ENCODE measurements around the gene PDCD2L.

The PDCD2L gene

GRCh38 chr19:34373601-34374288 lies 30.5 kb upstream of the PDCD2L start:
- Histone ChIP-seq H4K91ac (ENCODE audit: low read length) (no peak overlapping the region), H2AK5ac (ENCODE audit: low read length, severe bottlenecking) (no peak overlapping the region), H3K18ac (ENCODE audit: low read depth in 1 of 2, low read length in 2 of 2) (no peak overlapping the region), H3K9ac (ENCODE audit: low read length) (no peak overlapping the region), H3K27ac (ENCODE audit: low read length, poor library complexity, severe bottlenecking) (no peak overlapping the region), H2BK12ac (ENCODE audit: low read length in 2 of 2) (no peak overlapping the region), H3K4me3 (ENCODE audit: insufficient read depth in 1 of 2, low read depth in 1 of 2, low read length in 2 of 2) (no peak overlapping the region), H3K4ac (ENCODE audit: low read depth in 1 of 2, low read length in 2 of 2) (no peak overlapping the region), H2BK120ac (ENCODE audit: low read depth, low read length) (no peak overlapping the region), H3K36me3 (ENCODE audit: control insufficient read depth in 1 of 2, insufficient read depth in 2 of 2, low read depth in 1 of 2, low read length in 2 of 2) (peaks cover 57 to 65% of the 10 kb centered on the region in 2 experiments), H4K8ac (ENCODE audit: low read length) (no peak overlapping the region), H3K14ac (ENCODE audit: low read length in 2 of 2) (no peak overlapping the region), H3K4me1 (ENCODE audit: control insufficient read depth, insufficient read depth, low read depth, low read length) (no peaks in the 10 kb centered on the region), H2AFZ (ENCODE audit: low read depth, low read length) (no peak overlapping the region), H3K9me3 (ENCODE audit: control insufficient read depth, low read length) (no peaks in the 10 kb centered on the region), H2BK15ac (ENCODE audit: low read depth, poor library complexity, severe bottlenecking) (no peak overlapping the region), H2BK5ac (ENCODE audit: low read depth, low read length, poor library complexity, severe bottlenecking) (no peak overlapping the region), H3K27me3 (ENCODE audit: control insufficient read depth in 1 of 2, insufficient read depth in 1 of 2, low read length in 2 of 2) (no peaks in the 10 kb centered on the region), H3K4me2 (ENCODE audit: low read length, poor library complexity, severe bottlenecking) (no peak overlapping the region), H3K23ac (ENCODE audit: low read length in 2 of 2) (no peak overlapping the region), H3K79me1 (replicated peaks; ENCODE audit: low read length, poor library complexity, severe bottlenecking) (peaks cover 25% of the 10 kb centered on the region)
- DNase-seq: no peak
- 97% methylated on average over 9 of the region's 11 CpGs for WGBS

GRCh38 chr19:34375598-34375997 lies 28.6 kb upstream of the PDCD2L start:
- Histone ChIP-seq H3K9ac (ENCODE audit: low read length) (no peak overlapping the region), H3K36me3 (ENCODE audit: control insufficient read depth in 1 of 2, insufficient read depth in 2 of 2, low read depth in 1 of 2, low read length in 2 of 2) (peaks cover 57 to 62% of the 10 kb centered on the region in 2 experiments), H3K4me1 (ENCODE audit: control insufficient read depth, insufficient read depth, low read depth, low read length) (no peaks in the 10 kb centered on the region), H3K4me3 (ENCODE audit: insufficient read depth in 1 of 2, low read depth in 1 of 2, low read length in 2 of 2) (no peak overlapping the region), H2AK5ac (ENCODE audit: low read length, severe bottlenecking) (no peak overlapping the region), H4K8ac (ENCODE audit: low read length) (no peak overlapping the region), H2BK12ac (ENCODE audit: low read length in 2 of 2) (no peak overlapping the region), H2AFZ (ENCODE audit: low read depth, low read length) (no peak overlapping the region), H3K79me1 (replicated peaks; ENCODE audit: low read length, poor library complexity, severe bottlenecking) (peaks cover 28% of the 10 kb centered on the region), H3K18ac (ENCODE audit: low read depth in 1 of 2, low read length in 2 of 2) (no peak overlapping the region), H2BK120ac (ENCODE audit: low read depth, low read length) (no peak overlapping the region), H3K14ac (ENCODE audit: low read length in 2 of 2) (no peak overlapping the region), H3K4me2 (ENCODE audit: low read length, poor library complexity, severe bottlenecking) (no peak overlapping the region), H2BK5ac (ENCODE audit: low read depth, low read length, poor library complexity, severe bottlenecking) (no peak overlapping the region), H3K27ac (ENCODE audit: low read length, poor library complexity, severe bottlenecking) (no peak overlapping the region), H2BK15ac (ENCODE audit: low read depth, poor library complexity, severe bottlenecking) (no peak overlapping the region), H3K27me3 (ENCODE audit: control insufficient read depth in 1 of 2, insufficient read depth in 1 of 2, low read length in 2 of 2) (no peaks in the 10 kb centered on the region), H3K4ac (ENCODE audit: low read depth in 1 of 2, low read length in 2 of 2) (no peak overlapping the region), H4K91ac (ENCODE audit: low read length) (no peak overlapping the region), H3K9me3 (ENCODE audit: control insufficient read depth, low read length) (no peaks in the 10 kb centered on the region), H3K23ac (ENCODE audit: low read length in 2 of 2) (no peak overlapping the region)
- DNase-seq: peak; percentile 20
- WGBS: 80% methylated on average over 8 of the region's 8 CpGs

- Histone ChIP-seq H3K27me3 (ENCODE audit: control insufficient read depth in 1 of 2, insufficient read depth in 1 of 2, low read length in 2 of 2) (no peaks in the 10 kb centered on the region), H3K9me3 (ENCODE audit: control insufficient read depth, low read length) (no peaks in the 10 kb centered on the region), H3K4me3 (ENCODE audit: insufficient read depth in 1 of 2, low read depth in 1 of 2, low read length in 2 of 2) (no peak overlapping the region), H2BK120ac (ENCODE audit: low read depth, low read length) (no peak overlapping the region), H2BK5ac (ENCODE audit: low read depth, low read length, poor library complexity, severe bottlenecking) (no peak overlapping the region), H3K27ac (ENCODE audit: low read length, poor library complexity, severe bottlenecking) (no peak overlapping the region), H3K14ac (ENCODE audit: low read length in 2 of 2) (no peak overlapping the region), H3K9ac (ENCODE audit: low read length) (no peak overlapping the region), H2AK5ac (ENCODE audit: low read length, severe bottlenecking) (no peak overlapping the region), H2BK12ac (ENCODE audit: low read length in 2 of 2) (no peak overlapping the region), H3K23ac (ENCODE audit: low read length in 2 of 2) (no peak overlapping the region), H4K91ac (ENCODE audit: low read length) (no peak overlapping the region), H4K8ac (ENCODE audit: low read length) (no peak overlapping the region), H2BK15ac (ENCODE audit: low read depth, poor library complexity, severe bottlenecking) (no peak overlapping the region), H3K36me3 (ENCODE audit: control insufficient read depth in 1 of 2, insufficient read depth in 2 of 2, low read depth in 1 of 2, low read length in 2 of 2) (peaks cover 80 to 89% of the 10 kb centered on the region in 2 experiments), H3K79me1 (replicated peaks; ENCODE audit: low read length, poor library complexity, severe bottlenecking) (peaks cover 26% of the 10 kb centered on the region), H3K18ac (ENCODE audit: low read depth in 1 of 2, low read length in 2 of 2) (no peak overlapping the region), H3K4ac (ENCODE audit: low read depth in 1 of 2, low read length in 2 of 2) (no peak overlapping the region), H3K4me1 (ENCODE audit: control insufficient read depth, insufficient read depth, low read depth, low read length) (no peaks in the 10 kb centered on the region), H2AFZ (ENCODE audit: low read depth, low read length) (no peak overlapping the region), H3K4me2 (ENCODE audit: low read length, poor library complexity, severe bottlenecking) (no peak overlapping the region)
- WGBS: 93% methylated on average over 5 of the region's 5 CpGs
- no peak for DNase-seq
Observed at GRCh38 chr19:34380639-34381241, 23.5 kb upstream of the PDCD2L start.

- H3K4ac ChIP-seq (ENCODE audit: low read depth in 1 of 2, low read length in 2 of 2): no peak overlapping the region
- no peak overlapping the region for H2AK5ac ChIP-seq (ENCODE audit: low read length, severe bottlenecking)
- no peaks in the 10 kb centered on the region for H3K9me3 ChIP-seq (ENCODE audit: control insufficient read depth, low read length)
- H3K36me3 ChIP-seq (ENCODE audit: control insufficient read depth in 1 of 2, insufficient read depth in 2 of 2, low read depth in 1 of 2, low read length in 2 of 2): peaks cover 84 to 89% of the 10 kb centered on the region in 2 experiments
- no peak overlapping the region for H2BK120ac ChIP-seq (ENCODE audit: low read depth, low read length)
- H2BK5ac ChIP-seq (ENCODE audit: low read depth, low read length, poor library complexity, severe bottlenecking): no peak overlapping the region
- H3K4me3 ChIP-seq (ENCODE audit: insufficient read depth in 1 of 2, low read depth in 1 of 2, low read length in 2 of 2): no peak overlapping the region
- no peak for DNase-seq
- H2BK15ac ChIP-seq (ENCODE audit: low read depth, poor library complexity, severe bottlenecking): no peak overlapping the region
- H3K27me3 ChIP-seq (ENCODE audit: control insufficient read depth in 1 of 2, insufficient read depth in 1 of 2, low read length in 2 of 2): no peaks in the 10 kb centered on the region
- peaks cover 26% of the 10 kb centered on the region for H3K79me1 ChIP-seq (replicated peaks; ENCODE audit: low read length, poor library complexity, severe bottlenecking)
- WGBS: 99% methylated on average over 13 of the region's 14 CpGs
- H3K14ac ChIP-seq (ENCODE audit: low read length in 2 of 2): no peak overlapping the region
- H3K23ac ChIP-seq (ENCODE audit: low read length in 2 of 2): no peak overlapping the region
- H3K18ac ChIP-seq (ENCODE audit: low read depth in 1 of 2, low read length in 2 of 2): no peak overlapping the region
- no peaks in the 10 kb centered on the region for H3K4me1 ChIP-seq (ENCODE audit: control insufficient read depth, insufficient read depth, low read depth, low read length)
- H2AFZ ChIP-seq (ENCODE audit: low read depth, low read length): no peak overlapping the region
- H3K9ac ChIP-seq (ENCODE audit: low read length): no peak overlapping the region
- H2BK12ac ChIP-seq (ENCODE audit: low read length in 2 of 2): no peak overlapping the region
- H3K27ac ChIP-seq (ENCODE audit: low read length, poor library complexity, severe bottlenecking): no peak overlapping the region
- no peak overlapping the region for H4K8ac ChIP-seq (ENCODE audit: low read length)
- no peak overlapping the region for H3K4me2 ChIP-seq (ENCODE audit: low read length, poor library complexity, severe bottlenecking)
- no peak overlapping the region for H4K91ac ChIP-seq (ENCODE audit: low read length)
Observed at GRCh38 chr19:34381399-34382251, 22.6 kb upstream of the PDCD2L start.
